HAP-1 (cell line): ENCODE results near the gene IBSP.

Source experiments
- DNase-seq, 2 experiments: peaks; one replicate each; pipeline ENCODE4 v3.0.0-alpha.2; 2016 to 2020; ENCODE audit warnings: low spot score in 2 of 2
- H3K27me3 ChIP-seq: fragments of 250-450 bp; sonication (Bioruptor Pico); 2 replicates; pipeline ENCODE4 v1.5.1; 2020; ENCODE audit warnings: low read depth, mild to moderate bottlenecking, moderate library complexity
- H3K36me3 ChIP-seq: fragments of 250-450 bp; sonication (Bioruptor Pico); replicated peaks from 2 replicates; pipeline ENCODE4 v1.5.1; 2020; ENCODE audit warnings: mild to moderate bottlenecking
- H3K4me1 ChIP-seq: fragments of 250-450 bp; sonication (Bioruptor Pico); 2 replicates; pipeline ENCODE4 v1.5.1; 2020; ENCODE audit warnings: mild to moderate bottlenecking
- H3K4me3 ChIP-seq: fragments of 250-450 bp; sonication (Bioruptor Pico); 2 replicates; pipeline ENCODE4 v1.5.1; 2020; ENCODE audit warnings: mild to moderate bottlenecking, moderate library complexity
- H3K9me3 ChIP-seq: fragments of 250-450 bp; sonication (Bioruptor Pico); 2 replicates; pipeline ENCODE4 v1.5.1; 2020; ENCODE audit warnings: mild to moderate bottlenecking, moderate library complexity
- in situ Hi-C: fragments of 300-500 bp; cut with MboI; formaldehyde crosslinking; loops from 3 replicates; pipeline ENCODE4 v1.14.3; 2020; ENCODE audit warnings: low sequenced_read_pairs, inconsistent platforms, mixed read lengths

IBSP gene

GRCh38 chr4:87819281-87819919 is 20.0 kb downstream of the IBSP start:
- DNase-seq, result peak in 1 of 2 experiments; percentile 8
- Histone ChIP-seq H3K4me3 (no peak overlapping the region), H3K27me3 (no peaks in the 10 kb centered on the region), H3K36me3 (no peaks in the 10 kb centered on the region), H3K9me3 (no peaks in the 10 kb centered on the region), H3K4me1 (no peaks in the 10 kb centered on the region)
- in situ Hi-C loops, result no loop called here

GRCh38 chr4:87823200-87823599 is 23.8 kb downstream of the IBSP start:
- in situ Hi-C loops, result no loop called here
- H3K4me1 ChIP-seq, result no peaks in the 10 kb centered on the region
- no peak for DNase-seq
- H3K27me3 ChIP-seq, result peaks cover 4% of the 10 kb centered on the region; the same call in 1 of the 2 replicates
- no peak overlapping the region for H3K4me3 ChIP-seq
- H3K9me3 ChIP-seq, result no peaks in the 10 kb centered on the region
- H3K36me3 ChIP-seq, result no peaks in the 10 kb centered on the region

- H3K27me3 ChIP-seq, result peaks cover 4% of the 10 kb centered on the region; the same call in 1 of the 2 replicates
- no peak for DNase-seq
- H3K4me1 ChIP-seq, result no peaks in the 10 kb centered on the region
- H3K4me3 ChIP-seq, result no peak overlapping the region
- H3K36me3 ChIP-seq, result no peaks in the 10 kb centered on the region
- in situ Hi-C loops, result no loop called here
- no peaks in the 10 kb centered on the region for H3K9me3 ChIP-seq
These were observed 24.4 kb downstream of the IBSP start for GRCh38 chr4:87823724-87824123.

GRCh38 chr4:87824352-87824751 is 25.0 kb downstream of the IBSP start:
- Histone ChIP-seq H3K36me3 (no peaks in the 10 kb centered on the region), H3K4me3 (no peak overlapping the region), H3K9me3 (no peaks in the 10 kb centered on the region), H3K27me3 (peaks cover 4% of the 10 kb centered on the region; the same call in 1 of the 2 replicates), H3K4me1 (no peaks in the 10 kb centered on the region)
- no peak for DNase-seq
- in situ Hi-C loops, result no loop called here

- Histone ChIP-seq H3K4me3 (no peak within 1 kb of the TSS), H3K27me3 (peaks cover 10% of the 10 kb centered on the region; the same call in 1 of the 2 replicates), H3K4me1 (no peaks in the 10 kb centered on the region), H3K9me3 (no peaks in the 10 kb centered on the region), H3K36me3 (no peaks in the 10 kb centered on the region)
- DNase-seq, result no peak
- in situ Hi-C loops, result loop anchor here (25.0 kb wide), 3 partner anchors 370 to 695 kb away; no protein-coding TSS in a partner anchor
These were observed 33.3 kb downstream of the IBSP start, which contains the start of gene MEPE for GRCh38 chr4:87832669-87833068. TSS of gene MEPE (plus strand) at chr4:87832969. CDS start at chr4:87834715, 1,746 bp downstream.

GRCh38 chr4:87834401-87834800 is 35.0 kb downstream of the IBSP start:
- Histone ChIP-seq H3K9me3 (no peaks in the 10 kb centered on the region), H3K27me3 (peaks cover 10% of the 10 kb centered on the region; the same call in 1 of the 2 replicates), H3K4me1 (peaks cover 2% of the 10 kb centered on the region; the same call in 1 of the 2 replicates), H3K4me3 (no peak overlapping the region), H3K36me3 (no peaks in the 10 kb centered on the region)
- in situ Hi-C loops, result loop anchor here (25.0 kb wide), 3 partner anchors 372 to 697 kb away; no protein-coding TSS in a partner anchor
- DNase-seq, result no peak

GRCh38 chr4:87835197-87835596 is 35.8 kb downstream of the IBSP start:
- in situ Hi-C loops, result loop anchor here (5.0 to 25.0 kb wide), 4 partner anchors 153 to 698 kb away; no protein-coding TSS in a partner anchor
- no peaks in the 10 kb centered on the region for H3K9me3 ChIP-seq

GRCh38 chr4:87835743-87836142 is 36.4 kb downstream of the IBSP start:
- in situ Hi-C loops, result loop anchor here (5.0 to 25.0 kb wide), 4 partner anchors 153 to 698 kb away; no protein-coding TSS in a partner anchor
- DNase-seq, result no peak

More at GRCh38 chr4:87835197-87835596, 35.8 kb downstream of the IBSP start:
- H3K27me3 ChIP-seq, result peaks cover 15% of the 10 kb centered on the region
- no peaks in the 10 kb centered on the region for H3K36me3 ChIP-seq
- no peak for DNase-seq
- peaks cover 2% of the 10 kb centered on the region; the same call in 1 of the 2 replicates for H3K4me1 ChIP-seq
- H3K4me3 ChIP-seq, result no peak overlapping the region

GRCh38 chr4:87838205-87838604 is 38.9 kb downstream of the IBSP start:
- peaks cover 2% of the 10 kb centered on the region; the same call in 1 of the 2 replicates for H3K4me1 ChIP-seq
- in situ Hi-C loops, result loop anchor here (5.0 to 25.0 kb wide), 4 partner anchors 156 to 701 kb away; no protein-coding TSS in a partner anchor
- DNase-seq, result peak in 1 of 2 experiments; percentile 12
- no peaks in the 10 kb centered on the region for H3K36me3 ChIP-seq
- peaks cover 40% of the 10 kb centered on the region for H3K27me3 ChIP-seq
- no peaks in the 10 kb centered on the region for H3K9me3 ChIP-seq
- no peak overlapping the region for H3K4me3 ChIP-seq

More at GRCh38 chr4:87835743-87836142, 36.4 kb downstream of the IBSP start:
- H3K36me3 ChIP-seq, result no peaks in the 10 kb centered on the region
- peaks cover 20% of the 10 kb centered on the region for H3K27me3 ChIP-seq
- no peak overlapping the region for H3K4me3 ChIP-seq
- peaks cover 2% of the 10 kb centered on the region; the same call in 1 of the 2 replicates for H3K4me1 ChIP-seq
- H3K9me3 ChIP-seq, result no peaks in the 10 kb centered on the region

- no peak overlapping the region for H3K4me3 ChIP-seq
- DNase-seq, result peak; percentile 44 to 62
- peaks cover 41% of the 10 kb centered on the region for H3K27me3 ChIP-seq
- peaks cover 2% of the 10 kb centered on the region; the same call in 1 of the 2 replicates for H3K4me1 ChIP-seq
- no peaks in the 10 kb centered on the region for H3K9me3 ChIP-seq
- H3K36me3 ChIP-seq, result no peaks in the 10 kb centered on the region
- in situ Hi-C loops, result loop anchor here (5.0 to 25.0 kb wide), 4 partner anchors 157 to 702 kb away; no protein-coding TSS in a partner anchor
These were observed 39.7 kb downstream of the IBSP start for GRCh38 chr4:87838890-87839591.

GRCh38 chr4:87839592-87839946 is 40.2 kb downstream of the IBSP start:
- H3K4me3 ChIP-seq, result no peak overlapping the region
- no peaks in the 10 kb centered on the region for H3K9me3 ChIP-seq
- peaks cover 46% of the 10 kb centered on the region for H3K27me3 ChIP-seq
- no peaks in the 10 kb centered on the region for H3K36me3 ChIP-seq
- peaks cover 2% of the 10 kb centered on the region; the same call in 1 of the 2 replicates for H3K4me1 ChIP-seq
- in situ Hi-C loops, result loop anchor here (5.0 to 25.0 kb wide), 4 partner anchors 157 to 702 kb away; no protein-coding TSS in a partner anchor
- no peak for DNase-seq

GRCh38 chr4:87840149-87840548 is 40.8 kb downstream of the IBSP start:
- Histone ChIP-seq H3K27me3 (peaks cover 46% of the 10 kb centered on the region), H3K9me3 (no peaks in the 10 kb centered on the region), H3K4me3 (no peak overlapping the region), H3K36me3 (no peaks in the 10 kb centered on the region), H3K4me1 (peaks cover 2% of the 10 kb centered on the region; the same call in 1 of the 2 replicates)
- in situ Hi-C loops, result loop anchor here (25.0 kb wide), 3 partner anchors 378 to 703 kb away; no protein-coding TSS in a partner anchor
- no peak for DNase-seq

- no peak for DNase-seq
- peaks cover 2% of the 10 kb centered on the region; the same call in 1 of the 2 replicates for H3K4me1 ChIP-seq
- H3K9me3 ChIP-seq, result no peaks in the 10 kb centered on the region
- in situ Hi-C loops, result loop anchor here (25.0 kb wide), 3 partner anchors 382 to 707 kb away; no protein-coding TSS in a partner anchor
- H3K4me3 ChIP-seq, result no peak overlapping the region
- H3K36me3 ChIP-seq, result no peaks in the 10 kb centered on the region
- H3K27me3 ChIP-seq, result peaks cover 68% of the 10 kb centered on the region
These were observed 44.6 kb downstream of the IBSP start for GRCh38 chr4:87843936-87844335.
